Liver (tissue), 3 donors: ENCODE data around the gene TMEM89.

ENCODE experiments used
- MAX ChIP-seq: IDR thresholded peaks from 2 replicates; pipeline ENCODE4 v1.6.1; 2016; ENCODE audit warnings: antibody characterized with exemption
- TAF1 ChIP-seq: conservative IDR thresholded peaks from 2 replicates; pipeline ENCODE4 v1.6.1; 2016; ENCODE audit warnings: antibody characterized with exemption, mild to moderate bottlenecking
- TF ChIP-seq, protein P1 (sequence below): fragments of 150-350 bp; IDR thresholded peaks from 2 replicates; pipeline ENCODE4 v1.5.1; 2017; ENCODE audit warnings: improper control_type of control experiment, low read depth, low read length; ENCODE audit not compliant: missing input control
- donor health status: healthy.
- donor health status: healthy.

GRCh38 chr3:48664313-48664644 is 42.7 kb upstream of the TMEM89 start:
- TF ChIP-seq, protein P1, sequence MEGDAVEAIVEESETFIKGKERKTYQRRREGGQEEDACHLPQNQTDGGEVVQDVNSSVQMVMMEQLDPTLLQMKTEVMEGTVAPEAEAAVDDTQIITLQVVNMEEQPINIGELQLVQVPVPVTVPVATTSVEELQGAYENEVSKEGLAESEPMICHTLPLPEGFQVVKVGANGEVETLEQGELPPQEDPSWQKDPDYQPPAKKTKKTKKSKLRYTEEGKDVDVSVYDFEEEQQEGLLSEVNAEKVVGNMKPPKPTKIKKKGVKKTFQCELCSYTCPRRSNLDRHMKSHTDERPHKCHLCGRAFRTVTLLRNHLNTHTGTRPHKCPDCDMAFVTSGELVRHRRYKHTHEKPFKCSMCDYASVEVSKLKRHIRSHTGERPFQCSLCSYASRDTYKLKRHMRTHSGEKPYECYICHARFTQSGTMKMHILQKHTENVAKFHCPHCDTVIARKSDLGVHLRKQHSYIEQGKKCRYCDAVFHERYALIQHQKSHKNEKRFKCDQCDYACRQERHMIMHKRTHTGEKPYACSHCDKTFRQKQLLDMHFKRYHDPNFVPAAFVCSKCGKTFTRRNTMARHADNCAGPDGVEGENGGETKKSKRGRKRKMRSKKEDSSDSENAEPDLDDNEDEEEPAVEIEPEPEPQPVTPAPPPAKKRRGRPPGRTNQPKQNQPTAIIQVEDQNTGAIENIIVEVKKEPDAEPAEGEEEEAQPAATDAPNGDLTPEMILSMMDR, result no peak
- TF ChIP-seq TAF1 (no peak), MAX (no peak)
